Putamen (tissue), 1 donor: ENCODE data around the gene DSTN.
"Not testable (repeated sequence)": the region's sequence is repeated elsewhere in the genome, so short reads cannot be mapped to it uniquely, and the experiment has no call there.

Experiments
- DNase-seq: peaks from one replicate; pipeline ENCODE4 v3.0.0-alpha.2; 2016; ENCODE audit warnings: low spot score

DSTN gene

DNA sequence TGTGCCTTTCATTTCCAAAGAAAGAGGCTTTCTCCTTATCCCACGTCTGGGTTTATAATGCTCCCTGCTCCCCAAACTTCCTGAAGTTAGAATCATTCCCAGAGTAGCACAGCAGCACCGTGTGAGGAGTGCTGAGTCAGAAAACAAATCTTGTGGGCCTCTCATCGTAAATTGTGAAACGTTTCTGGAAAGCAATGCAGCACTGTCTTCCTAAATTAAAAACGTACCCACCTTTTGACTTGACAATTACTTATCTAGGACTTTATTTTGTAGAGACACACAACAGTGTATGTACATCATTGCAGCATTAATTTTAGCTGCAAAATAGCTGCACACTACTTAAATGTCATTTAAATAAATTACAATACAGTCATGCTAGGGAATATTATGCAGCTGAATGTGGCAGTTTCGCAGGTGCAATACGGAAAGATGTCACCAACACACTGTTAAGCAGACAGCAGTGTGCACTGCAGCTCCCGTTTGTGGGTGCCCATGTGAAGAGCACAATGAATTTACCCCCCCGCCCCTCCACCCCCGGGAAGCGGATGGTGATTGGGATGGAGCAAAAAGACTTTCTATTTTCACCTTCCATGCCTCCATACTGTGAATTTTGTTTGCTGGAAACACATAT is 81.4 kb downstream of the DSTN start:
- no peak for DNase-seq

GRCh38 chr20:17651760-17652388 is 82.0 kb downstream of the DSTN start:
- no peak for DNase-seq

DNA sequence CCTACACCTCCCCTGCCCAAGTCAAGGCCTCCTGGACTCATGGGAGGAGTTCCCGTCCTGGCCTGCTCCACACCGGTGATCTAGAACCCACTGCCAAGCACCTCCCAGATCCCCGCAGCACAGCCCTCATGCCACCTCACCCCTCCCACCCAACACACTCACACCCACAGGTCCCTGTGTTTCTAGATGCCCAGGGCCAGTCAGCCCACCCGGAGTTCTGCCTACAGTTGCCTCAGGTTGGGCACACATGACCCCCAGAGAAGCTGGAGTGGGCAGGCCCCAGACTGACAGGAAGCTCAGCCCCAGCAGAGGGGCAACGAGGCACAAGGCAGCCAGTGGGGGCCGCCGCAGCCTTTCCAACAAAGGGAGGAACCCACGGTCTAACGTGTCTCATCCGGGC is 82.5 kb downstream of the DSTN start:
- no peak for DNase-seq

GRCh38 chr20:17653835-17654648 is 84.2 kb downstream of the DSTN start:
- no peak for DNase-seq

DNA sequence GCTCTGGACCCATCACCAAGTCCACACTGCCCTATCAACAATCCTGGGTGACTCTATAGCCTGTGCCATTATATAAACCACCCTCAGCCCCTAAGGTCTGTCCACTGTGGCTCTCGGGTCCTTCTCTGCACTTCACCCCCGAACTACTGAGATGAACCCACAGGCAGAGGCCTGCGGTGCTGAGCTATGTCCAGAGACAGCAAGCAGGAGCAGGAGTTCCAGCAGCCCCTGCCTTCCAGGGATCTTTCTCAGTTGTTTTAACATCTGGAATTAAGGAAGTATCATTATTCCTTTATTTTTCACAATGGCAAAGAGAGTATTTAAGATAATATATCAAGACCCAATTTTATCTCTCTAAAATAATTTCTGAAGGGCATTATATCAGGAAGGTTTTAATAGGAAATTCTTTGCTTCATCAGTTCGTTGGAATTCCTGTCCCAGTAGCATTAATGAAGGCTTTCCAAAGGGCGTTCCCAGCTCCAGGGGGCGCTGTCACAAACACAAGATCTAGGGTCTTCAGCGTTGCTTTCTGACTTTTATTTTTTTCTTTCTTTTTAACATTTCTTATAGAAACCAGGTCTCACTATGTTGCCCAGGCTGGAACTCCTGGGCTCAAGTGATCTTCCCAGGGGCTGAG is 84.9 kb downstream of the DSTN start:
- no peak for DNase-seq

DNA sequence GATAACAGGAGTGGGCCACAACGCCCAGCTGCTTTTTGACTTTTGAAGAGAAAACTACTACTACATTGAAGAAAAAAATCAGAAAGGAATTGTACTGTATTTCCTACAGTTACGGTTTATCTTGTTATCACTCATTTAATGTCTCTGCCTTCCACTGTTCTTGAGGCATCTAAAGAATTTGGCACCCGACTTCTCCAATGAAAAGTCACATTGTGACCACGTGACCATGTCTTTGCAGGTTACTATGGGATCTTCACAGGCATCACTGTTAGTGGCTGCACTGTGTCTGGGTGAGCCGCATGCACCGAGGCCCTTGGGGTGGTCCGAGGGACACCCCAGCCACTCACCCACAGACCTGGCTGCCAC is 85.4 kb downstream of the DSTN start:
- DNase-seq: no peak

DNA sequence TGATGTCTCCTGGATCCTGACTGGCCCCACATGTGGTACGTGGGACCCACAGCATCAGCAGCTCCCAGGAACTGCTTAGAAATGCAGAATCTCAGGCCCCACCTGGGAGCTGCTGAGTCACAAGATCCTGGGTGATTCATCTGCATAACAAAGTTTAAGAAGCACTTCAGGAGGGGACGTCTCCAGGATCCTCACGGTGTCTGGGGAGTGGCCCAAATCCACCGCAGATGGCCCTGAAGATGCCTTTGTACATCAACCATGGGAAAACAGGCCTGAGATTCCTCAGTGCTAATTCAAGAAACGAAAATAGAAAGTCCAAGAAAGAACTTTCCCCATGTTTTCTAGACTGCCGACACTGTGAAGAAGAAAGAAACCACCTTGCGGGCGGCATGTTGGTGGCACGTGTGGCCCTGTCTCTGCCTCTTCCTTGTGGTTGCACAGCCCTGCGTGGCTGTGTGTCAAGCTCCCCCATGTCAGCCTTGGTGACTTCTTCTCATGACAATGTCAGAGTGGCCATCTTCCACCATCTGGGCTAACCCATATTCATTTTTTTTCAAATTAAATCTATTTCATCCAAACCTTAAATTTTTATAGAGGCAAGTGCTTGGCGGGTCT is 86.1 kb downstream of the DSTN start:
- DNase-seq: no peak

GRCh38 chr20:17657079-17657825 is 87.4 kb downstream of the DSTN start:
- DNase-seq: no peak

DNA sequence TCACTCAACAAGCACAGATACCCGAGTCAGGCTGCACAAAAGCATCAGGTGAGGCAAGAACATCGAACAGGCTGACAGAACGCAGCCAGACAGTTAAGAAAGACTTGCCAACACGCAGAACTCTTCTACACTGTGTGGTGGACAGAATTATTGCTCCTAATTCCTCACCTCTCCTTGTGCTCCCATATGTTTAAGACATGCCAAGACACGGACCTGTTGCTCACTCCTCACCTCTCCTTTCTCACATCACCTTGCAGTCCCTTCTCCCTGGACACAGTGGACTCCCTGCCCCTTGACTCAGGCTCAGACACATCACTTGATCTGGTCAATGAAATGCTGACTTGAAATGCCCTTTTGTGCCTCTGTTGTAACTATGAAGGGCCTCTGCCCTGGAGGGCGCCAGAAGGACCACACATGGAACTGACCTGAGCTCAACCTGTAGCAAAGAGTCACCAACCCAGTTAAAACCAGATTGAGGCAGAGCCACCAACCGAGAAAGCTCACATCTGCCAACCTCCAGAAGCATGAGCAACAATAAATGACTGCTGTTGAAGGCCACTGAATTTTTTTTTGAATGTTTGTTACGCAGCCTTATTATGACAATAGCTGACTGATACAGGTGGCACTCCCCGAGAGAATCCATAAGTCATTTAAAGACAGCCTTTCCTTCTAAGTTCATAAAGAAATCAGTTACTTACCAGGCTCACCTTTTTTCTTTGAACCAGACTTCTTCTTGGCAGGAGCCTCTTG is 88.2 kb downstream of the DSTN start:
- DNase-seq: no peak

GRCh38 chr20:17658648-17658993 is 88.7 kb downstream of the DSTN start:
- DNase-seq: no peak

DNA sequence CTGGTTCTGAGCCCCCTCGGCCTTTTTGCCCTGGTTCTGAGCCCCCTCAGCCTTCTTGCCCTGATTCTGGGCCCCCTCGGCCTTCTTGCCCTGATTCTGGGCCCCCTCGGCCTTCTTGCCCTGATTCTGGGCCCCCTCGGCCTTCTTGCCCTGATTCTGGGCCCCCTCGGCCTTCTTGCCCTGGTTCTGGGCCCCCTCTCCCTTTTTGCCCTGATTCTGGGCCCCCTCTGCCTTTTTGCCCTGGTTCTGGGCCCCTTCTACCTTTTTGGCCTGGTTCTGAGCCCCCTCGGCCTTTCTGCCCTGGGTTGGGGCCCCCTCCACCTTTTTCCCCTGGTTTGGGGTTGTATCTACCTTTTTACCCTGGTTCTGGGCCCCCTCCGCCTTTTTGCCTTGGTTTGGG is 89.5 kb downstream of the DSTN start:
- not testable (repeated sequence) for DNase-seq
